ENCODE data around the gene KASH5. TPM values are rescaled to one million over a fixed set of nuclear protein-coding genes. Genes with fewer than 3 reads are reported as not detected.
A peak's percentile ranks its signal among the peaks of the same experiment; 100 is the strongest.

The KASH5 gene
- total and polyA plus RNA-seq, 4 donors = not detected

DNA sequence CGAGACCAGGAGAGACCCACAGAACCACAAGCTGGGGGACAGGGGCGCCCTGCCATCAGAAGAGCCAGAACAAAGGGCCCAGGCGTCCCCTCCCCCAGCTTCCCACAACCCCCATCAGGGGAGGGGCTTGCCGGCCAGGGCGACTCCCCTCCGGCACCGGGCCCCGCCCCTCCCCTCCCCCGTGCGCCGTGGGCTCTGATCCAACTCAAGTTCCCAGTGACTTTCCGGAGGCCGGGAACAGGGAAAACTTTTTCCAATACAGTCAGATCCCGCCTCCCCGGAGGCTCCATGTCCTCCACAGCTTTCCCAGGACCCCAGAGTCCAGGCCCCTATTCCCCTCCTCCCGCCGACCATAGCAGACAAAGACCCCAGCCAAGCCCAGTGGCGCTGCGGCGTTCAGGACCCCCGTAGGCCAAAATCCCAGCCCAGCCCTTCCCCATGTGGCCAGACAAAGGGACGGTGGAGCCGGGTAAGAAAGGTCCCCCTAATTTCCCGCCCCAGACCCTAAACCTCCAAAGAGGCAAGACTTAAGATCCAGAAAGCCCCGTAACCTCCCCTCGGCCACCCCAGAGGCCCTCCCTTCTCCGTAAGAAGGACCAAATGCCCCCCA is 26.5 kb upstream of the KASH5 start:
- WGBS = 6% methylated on average over 27 of the region's 27 CpGs
- H3K4me3 ChIP-seq (ENCODE audit: low read depth in 1 of 3, low read length in 3 of 3) = peak overlapping the region; percentile 56 to 74 (median 66)
- H3K9me3 ChIP-seq (ENCODE audit: control insufficient read depth in 4 of 4, low read length in 3 of 4) = no peaks in the 10 kb centered on the region
- no peaks in the 10 kb centered on the region for H3K27me3 ChIP-seq (ENCODE audit: control insufficient read depth in 4 of 4, insufficient read depth in 4 of 4, low read length in 3 of 4)
- H3K27ac ChIP-seq (ENCODE audit: low read depth in 1 of 2, low read length in 2 of 2) = peak overlapping the region; percentile 78 to 88
- peak overlapping the region; percentile 41 to 69 for H3K9ac ChIP-seq (ENCODE audit: low read depth in 1 of 2, low read length in 2 of 2)
- peak; percentile 76 for DNase-seq (ENCODE audit: low spot score)
- H3K36me3 ChIP-seq (ENCODE audit: control insufficient read depth in 4 of 4, insufficient read depth in 3 of 4, low read depth in 1 of 4, low read length in 3 of 4) = no peaks in the 10 kb centered on the region
- H3K4me1 ChIP-seq (ENCODE audit: control insufficient read depth in 4 of 4, insufficient read depth in 4 of 4, low read length in 3 of 4) = peaks cover 5 to 21% (median 9%) of the 10 kb centered on the region in 4 donors
- TF ChIP-seq FOXA1 (IDR thresholded peaks at IDR 0.05) = no peak
- TF ChIP-seq, protein P1, sequence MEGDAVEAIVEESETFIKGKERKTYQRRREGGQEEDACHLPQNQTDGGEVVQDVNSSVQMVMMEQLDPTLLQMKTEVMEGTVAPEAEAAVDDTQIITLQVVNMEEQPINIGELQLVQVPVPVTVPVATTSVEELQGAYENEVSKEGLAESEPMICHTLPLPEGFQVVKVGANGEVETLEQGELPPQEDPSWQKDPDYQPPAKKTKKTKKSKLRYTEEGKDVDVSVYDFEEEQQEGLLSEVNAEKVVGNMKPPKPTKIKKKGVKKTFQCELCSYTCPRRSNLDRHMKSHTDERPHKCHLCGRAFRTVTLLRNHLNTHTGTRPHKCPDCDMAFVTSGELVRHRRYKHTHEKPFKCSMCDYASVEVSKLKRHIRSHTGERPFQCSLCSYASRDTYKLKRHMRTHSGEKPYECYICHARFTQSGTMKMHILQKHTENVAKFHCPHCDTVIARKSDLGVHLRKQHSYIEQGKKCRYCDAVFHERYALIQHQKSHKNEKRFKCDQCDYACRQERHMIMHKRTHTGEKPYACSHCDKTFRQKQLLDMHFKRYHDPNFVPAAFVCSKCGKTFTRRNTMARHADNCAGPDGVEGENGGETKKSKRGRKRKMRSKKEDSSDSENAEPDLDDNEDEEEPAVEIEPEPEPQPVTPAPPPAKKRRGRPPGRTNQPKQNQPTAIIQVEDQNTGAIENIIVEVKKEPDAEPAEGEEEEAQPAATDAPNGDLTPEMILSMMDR (IDR thresholded peaks at IDR 0.05; ENCODE audit: low read depth, low read length, missing input control) = no peak
- no peak for TF ChIP-seq ZBTB33 (IDR thresholded peaks at IDR 0.05)
- no peak for TF ChIP-seq RXRA (IDR thresholded peaks at IDR 0.05)
- no peak for TF ChIP-seq RAD21 (IDR thresholded peaks at IDR 0.05)
- TF ChIP-seq HNF4G (IDR thresholded peaks at IDR 0.05) = no peak
- TF ChIP-seq ATF3 (IDR thresholded peaks at IDR 0.05) = no peak
- TF ChIP-seq, protein P2, sequence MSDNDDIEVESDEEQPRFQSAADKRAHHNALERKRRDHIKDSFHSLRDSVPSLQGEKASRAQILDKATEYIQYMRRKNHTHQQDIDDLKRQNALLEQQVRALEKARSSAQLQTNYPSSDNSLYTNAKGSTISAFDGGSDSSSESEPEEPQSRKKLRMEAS (IDR thresholded peaks at IDR 0.05) = no peak
- TF ChIP-seq HNF4A (conservative IDR thresholded peaks at IDR 0.05) = peak in 1 of 2 donors; percentile 6
- TF ChIP-seq GABPA (IDR thresholded peaks at IDR 0.05 in 1 of 2, conservative IDR thresholded peaks at IDR 0.05 in 1 of 2) = peak in 1 of 2 donors; percentile 16
- TF ChIP-seq EGR1 (IDR thresholded peaks at IDR 0.05; ENCODE audit: low read depth in 2 of 2) = no peak
- peak; percentile 68 for TF ChIP-seq SP1 (IDR thresholded peaks at IDR 0.05)
- TF ChIP-seq NR2F2 (IDR thresholded peaks at IDR 0.05) = no peak
- TF ChIP-seq FOXA2 (IDR thresholded peaks at IDR 0.05) = no peak
- TF ChIP-seq REST (IDR thresholded peaks at IDR 0.05) = peak; percentile 84
- peak; percentile 25 for TF ChIP-seq YY1 (IDR thresholded peaks at IDR 0.05)
- TF ChIP-seq JUND (IDR thresholded peaks at IDR 0.05) = no peak
- peak; percentile 27 for TF ChIP-seq TAF1 (conservative IDR thresholded peaks at IDR 0.05)
